Spleen (tissue), 7 donors: Measurements from ENCODE around the gene EFCAB11.

ENCODE experiments used
- POLR2A ChIP-seq, 3 donors: fragments of 450-650 bp; IDR thresholded peaks; one replicate each; pipeline ENCODE4 v1.5.1; 2017; ENCODE audit warnings: antibody characterized with exemption in 3 of 3, mild to moderate bottlenecking in 1 of 3
- POLR2AphosphoS5 ChIP-seq, 3 donors: sonication (generic); formaldehyde crosslinking; IDR thresholded peaks; one replicate each; pipeline ENCODE4 v1.5.1; 2017; ENCODE audit warnings: antibody characterized with exemption in 3 of 3
- TF ChIP-seq, protein P1 (sequence below), 11 experiments: fragments of 200-600 bp in 7 of 11; fragments of 450-650 bp in 4 of 11; sonication (generic) in 4 of 11; IDR thresholded peaks in 8 of 11; conservative IDR thresholded peaks in 3 of 11; 1 replicate in 7 of 11; 2 replicates in 4 of 11; pipeline versions ENCODE4 v1.4.0 to v1.8.0; 2016 to 2021; ENCODE audit warnings: antibody characterized with exemption in 11 of 11, inconsistent platforms in 4 of 11, mild to moderate bottlenecking in 1 of 11
- donor health status: DM: no; HTN: no; CAD: no; lungs with moderate emphysema.
- donor health status: DM: no; HTN: no; CAD: no.
- donor health status: DM: no; HTN: no; CAD: no.

- TF ChIP-seq, protein P1, sequence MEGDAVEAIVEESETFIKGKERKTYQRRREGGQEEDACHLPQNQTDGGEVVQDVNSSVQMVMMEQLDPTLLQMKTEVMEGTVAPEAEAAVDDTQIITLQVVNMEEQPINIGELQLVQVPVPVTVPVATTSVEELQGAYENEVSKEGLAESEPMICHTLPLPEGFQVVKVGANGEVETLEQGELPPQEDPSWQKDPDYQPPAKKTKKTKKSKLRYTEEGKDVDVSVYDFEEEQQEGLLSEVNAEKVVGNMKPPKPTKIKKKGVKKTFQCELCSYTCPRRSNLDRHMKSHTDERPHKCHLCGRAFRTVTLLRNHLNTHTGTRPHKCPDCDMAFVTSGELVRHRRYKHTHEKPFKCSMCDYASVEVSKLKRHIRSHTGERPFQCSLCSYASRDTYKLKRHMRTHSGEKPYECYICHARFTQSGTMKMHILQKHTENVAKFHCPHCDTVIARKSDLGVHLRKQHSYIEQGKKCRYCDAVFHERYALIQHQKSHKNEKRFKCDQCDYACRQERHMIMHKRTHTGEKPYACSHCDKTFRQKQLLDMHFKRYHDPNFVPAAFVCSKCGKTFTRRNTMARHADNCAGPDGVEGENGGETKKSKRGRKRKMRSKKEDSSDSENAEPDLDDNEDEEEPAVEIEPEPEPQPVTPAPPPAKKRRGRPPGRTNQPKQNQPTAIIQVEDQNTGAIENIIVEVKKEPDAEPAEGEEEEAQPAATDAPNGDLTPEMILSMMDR (IDR thresholded peaks at IDR 0.05 in 8 of 11, conservative IDR thresholded peaks at IDR 0.05 in 3 of 11) = no peak
- TF ChIP-seq POLR2AphosphoS5 (IDR thresholded peaks at IDR 0.05) (no peak), POLR2A (IDR thresholded peaks at IDR 0.05) (no peak)
Observed at GRCh38 chr14:89992273-89992672, 37.7 kb upstream of the EFCAB11 start.
